GM12878 (cell line): Measurements from ENCODE around the gene LIN37. TPM values are rescaled to one million over a fixed set of nuclear protein-coding genes. Genes with fewer than 3 reads are reported as not detected.

ENCODE experiments used
- ATAC-seq: fragments of 200-7000 bp; cut with Tn5 transposase; 3 replicates; pipeline ENCODE4 v1.9.1; 2020; ENCODE audit warnings: mild to moderate bottlenecking, moderate library complexity
- BruUV-seq: library from RNA; stranded (reverse); fragments of 400-500 nt; replicated peaks from 2 replicates; lab custom pipeline; 2021; lab: Mats Ljungman, UMichigan
- CTCF ChIA-PET: fragments of 300-600 bp; sonication (Branson Sonifier 250); formaldehyde crosslinking; extraction: SDS; loops from one replicate; lab custom pipeline; 2021; ENCODE audit warnings: inconsistent platforms; lab: Yijun Ruan, JAX
- POLR2A ChIA-PET: fragments of 350-600 bp; formaldehyde crosslinking; extraction: SDS; loops from one replicate; lab custom pipeline; 2021; ENCODE audit warnings: inconsistent platforms; lab: Charles Lee
- RAD21 ChIA-PET: fragments of 300-600 bp; sonication (Branson Sonifier 250); formaldehyde crosslinking; loops from one replicate; lab custom pipeline; 2023; ENCODE audit warnings: antibody characterized with exemption; ENCODE audit not compliant: unreplicated experiment; lab: Charles Lee
- SMC1A ChIA-PET: fragments of 300-600 bp; sonication (Branson Sonifier 250); formaldehyde crosslinking; loops from one replicate; lab custom pipeline; 2023; ENCODE audit not compliant: unreplicated experiment, uncharacterized antibody; lab: Charles Lee
- DNase-seq: peaks from one replicate; pipeline ENCODE4 v3.0.0-alpha.2; 2011; ENCODE audit warnings: low read depth, low spot score
- FAIRE-seq: peaks from 3 replicates; lab custom pipeline; 2011; peaks lifted over from hg19 to GRCh38; lab: Jason Lieb, UNC
- H2AFZ ChIP-seq: 2 replicates; pipeline ENCODE4 v1.6.0; 2011; ENCODE audit warnings: low read depth, low read length, control low read depth; ENCODE audit not compliant: control insufficient read depth
- H3K27ac ChIP-seq: 2 replicates; pipeline ENCODE4 v1.5.1; 2011; ENCODE audit warnings: control low read depth; ENCODE audit not compliant: control insufficient read depth, insufficient read depth
- H3K27me3 ChIP-seq, 2 experiments: replicated peaks in 1 of 2; 2 replicates each; pipeline versions ENCODE4 v1.6.0 to v1.6.1; 2011; ENCODE audit warnings: low read length in 1 of 2; ENCODE audit not compliant: control insufficient read depth in 2 of 2, insufficient read depth in 2 of 2
- H3K36me3 ChIP-seq, 2 experiments: 2 replicates each; pipeline ENCODE4 v1.5.1; 2011; ENCODE audit warnings: low read length in 1 of 2; ENCODE audit not compliant: control insufficient read depth in 2 of 2, insufficient read depth in 2 of 2
- H3K4me1 ChIP-seq: 2 replicates; pipeline ENCODE4 v1.6.1; 2011; ENCODE audit warnings: mild to moderate bottlenecking, low read length, moderate library complexity, mixed read lengths; ENCODE audit not compliant: control insufficient read depth, insufficient read depth
- H3K4me2 ChIP-seq: 2 replicates; pipeline ENCODE4 v1.6.0; 2011; ENCODE audit warnings: control low read depth; ENCODE audit not compliant: control insufficient read depth, insufficient read depth
- H3K4me3 ChIP-seq: fragments of 200-600 bp; sonication (generic); 2 replicates; pipeline ENCODE4 v1.5.1; 2016
- H3K79me2 ChIP-seq: 2 replicates; pipeline ENCODE4 v1.6.0; 2011; ENCODE audit warnings: low read length; ENCODE audit not compliant: control insufficient read depth, insufficient read depth
- H3K9ac ChIP-seq: 2 replicates; pipeline ENCODE4 v1.8.0; 2011; ENCODE audit warnings: low read length, control low read depth, mixed read lengths; ENCODE audit not compliant: control insufficient read depth, insufficient read depth
- H3K9me3 ChIP-seq: replicated peaks from 3 replicates; pipeline ENCODE4 v1.5.1; 2011; ENCODE audit warnings: mild to moderate bottlenecking, low read length; ENCODE audit not compliant: control insufficient read depth, insufficient read depth
- H4K20me1 ChIP-seq: 2 replicates; pipeline ENCODE4 v1.6.0; 2011; ENCODE audit not compliant: control insufficient read depth, insufficient read depth
- ATF3 ChIP-seq: IDR thresholded peaks from 2 replicates; pipeline ENCODE4 v1.6.1; 2011; ENCODE audit warnings: low read depth, mild to moderate bottlenecking, low read length, moderate library complexity, borderline replicate concordance; ENCODE audit errors: extremely low read depth
- CEBPZ ChIP-seq: fragments of 150-350 bp; IDR thresholded peaks from 2 replicates; pipeline ENCODE4 v1.6.1; 2016; ENCODE audit warnings: low read depth, low read length
- CHD1 ChIP-seq: IDR thresholded peaks from 2 replicates; pipeline ENCODE4 v1.6.1; 2012; ENCODE audit warnings: low read depth, low read length, improper control_type of control experiment
- CHD4 ChIP-seq: fragments of 200-600 bp; sonication (generic); IDR thresholded peaks from 2 replicates; pipeline ENCODE4 v1.6.1; 2016; ENCODE audit warnings: mild to moderate bottlenecking
- CREB1 ChIP-seq: IDR thresholded peaks from 2 replicates; pipeline ENCODE4 v1.6.1; 2012; ENCODE audit warnings: low read depth, mild to moderate bottlenecking, inconsistent platforms
- HDGF ChIP-seq: fragments of 450-650 bp; IDR thresholded peaks from 2 replicates; pipeline ENCODE4 v1.6.1; 2016; ENCODE audit warnings: antibody characterized with exemption
- IKZF2 ChIP-seq, 2 experiments: fragments of 450-650 bp; IDR thresholded peaks; 2 replicates each; pipeline ENCODE4 v1.6.1; 2017; ENCODE audit warnings: mild to moderate bottlenecking in 2 of 2, moderate library complexity in 2 of 2
- KLF5 ChIP-seq: fragments of 450-650 bp; IDR thresholded peaks from 2 replicates; pipeline ENCODE4 v1.6.1; 2014; ENCODE audit warnings: mild to moderate bottlenecking; ENCODE audit not compliant: partially characterized antibody
- LARP7 ChIP-seq: fragments of 450-650 bp; IDR thresholded peaks from 2 replicates; pipeline ENCODE4 v1.6.1; 2017; ENCODE audit warnings: mild to moderate bottlenecking
- NBN ChIP-seq: fragments of 450-650 bp; IDR thresholded peaks from 2 replicates; pipeline ENCODE4 v1.6.1; 2016
- PAX8 ChIP-seq: fragments of 450-650 bp; IDR thresholded peaks from 2 replicates; pipeline ENCODE4 v1.6.1; 2017; ENCODE audit warnings: mild to moderate bottlenecking, moderate library complexity
- RAD51 ChIP-seq: fragments of 450-650 bp; IDR thresholded peaks from 2 replicates; pipeline ENCODE4 v1.6.1; 2016; ENCODE audit warnings: moderate library complexity, mild to moderate bottlenecking, inconsistent platforms
- RELB ChIP-seq: fragments of 450-650 bp; IDR thresholded peaks from 2 replicates; pipeline ENCODE4 v1.6.1; 2017; ENCODE audit warnings: low read depth, mild to moderate bottlenecking, moderate library complexity
- RUNX3 ChIP-seq: IDR thresholded peaks from 2 replicates; pipeline ENCODE4 v1.6.1; 2012; ENCODE audit warnings: low read length, inconsistent platforms
- SMAD1 ChIP-seq: fragments of 450-650 bp; IDR thresholded peaks from 2 replicates; pipeline ENCODE4 v1.6.1; 2018; ENCODE audit warnings: mild to moderate bottlenecking, low read depth; ENCODE audit not compliant: partially characterized antibody
- STAT3 ChIP-seq: IDR thresholded peaks from 2 replicates; pipeline ENCODE4 v1.6.1; 2011; ENCODE audit warnings: low read depth, low read length, improper control_type of control experiment
- ZNF207 ChIP-seq: fragments of 450-650 bp; IDR thresholded peaks from 2 replicates; pipeline ENCODE4 v1.6.1; 2014; ENCODE audit warnings: antibody characterized with exemption, mild to moderate bottlenecking, borderline replicate concordance
- ZNF24 ChIP-seq: fragments of 450-650 bp; IDR thresholded peaks from 2 replicates; pipeline ENCODE4 v1.6.1; 2017; ENCODE audit warnings: antibody characterized with exemption, mild to moderate bottlenecking
- ZNF274 ChIP-seq: IDR thresholded peaks from one replicate; pipeline ENCODE4 v1.8.0; 2011; ENCODE audit not compliant: insufficient read length, insufficient read depth
- WGBS: methylation state at CpG from one replicate; pipeline ENCODE4 v1.1.6; 2016; ENCODE audit warnings: low lambda C conversion rate; ENCODE audit not compliant: insufficient replicate concordance, insufficient coverage; ENCODE audit errors: missing lambda C conversion rate; 5-methylcytosine and 5-hydroxymethylcytosine counted together
- in situ Hi-C: fragments of 300-500 bp; cut with MboI; formaldehyde crosslinking; loops from 9 replicates; pipeline ENCODE4 v1.14.3; 2018; ENCODE audit warnings: mixed read lengths
- intact Hi-C: fragments of 100-400 bp; cut with micrococcal nuclease; formaldehyde crosslinking; loops from one replicate; pipeline ENCODE4 v1.14.2; 2022; ENCODE audit not compliant: unreplicated experiment
- polyA plus RNA-seq, 11 experiments: library from polyadenylated mRNA; depleted of rRNA in 4 of 11; unstranded in 6 of 11; stranded (reverse) in 5 of 11; fragments of >200 nt; fragmentation: Nextera tagmentation in 4 of 11; fragmentation: Illumina TruSeq in 1 of 11; extraction: Ambion mirVana in 4 of 11; extraction: Trizol in 1 of 11; gene quantifications; 1 replicate in 1 of 11; 2 replicates in 10 of 11; pipeline versions ENCODE4 v1.2.1 to v1.2.3, GENCODE V29; 2011 to 2016; ENCODE audit warnings: inconsistent platforms in 2 of 11, missing spikeins in 2 of 11, low read depth in 1 of 11
- total RNA-seq, 4 experiments: library from RNA; depleted of rRNA in 3 of 4; stranded (reverse); fragments of >200 nt in 3 of 4; fragmentation: Illumina TruSeq in 1 of 4; extraction: Trizol in 1 of 4; gene quantifications; 2 replicates each; pipeline versions ENCODE4 v1.2.1 to v1.2.3, GENCODE V29; 2013 to 2021

Gene LIN37
- total and polyA plus RNA-seq, 10 of the 15 experiments (the other 5 are each of a cell fraction or from before 2014, with no cell fraction given) = 0.69 to 11.9 (median 7.6) TPM

- CTCF ChIA-PET = interaction anchor here (0.6 to 1.5 kb wide), 5 partner anchors 16 to 58 kb away, joined by 3 to 8 read pairs (median 3); no protein-coding TSS in a partner anchor
- TF ChIP-seq RELB (no peak), STAT3 (no peak), PAX8 (no peak), ZNF274 (no peak), CREB1 (0 out of 2 replicates have a peak, but pooled peaks have one; percentile 11), NBN (0 out of 2 replicates have a peak, but pooled peaks have one; percentile 31), ZNF24 (no peak), CEBPZ (no peak), ATF3 (no peak), RUNX3 (no peak; the same call in 1 of the 2 replicates), SMAD1 (no peak), ZNF207 (no peak), CHD1 (no peak), IKZF2 (IDR thresholded peaks at IDR 0.05) (no peak), KLF5 (no peak), LARP7 (peak; percentile 61), RAD51 (no peak), HDGF (peak; percentile 25; the same call in 1 of the 2 replicates), CHD4 (no peak)
Observed at GRCh38 chr19:35718345-35719041, 29.9 kb upstream of the LIN37 start.

More at GRCh38 chr19:35718345-35719041, 29.9 kb upstream of the LIN37 start:
- peak overlapping the region; percentile 97 for H3K4me3 ChIP-seq
- BruUV-seq = no TSS peak
- no peak overlapping the region for H2AFZ ChIP-seq
- H3K27me3 ChIP-seq = no peaks in the 10 kb centered on the region
- no peaks in the 10 kb centered on the region for H3K9me3 ChIP-seq
- H3K27ac ChIP-seq = peak overlapping the region; percentile 72
- H3K4me2 ChIP-seq = peak overlapping the region; percentile 97
- SMC1A ChIA-PET = interaction anchor here (0.9 to 1.5 kb wide), 9 partner anchors 17 to 70 kb away, joined by 3 to 8 read pairs (median 4); partner anchors contain the start of genes COX6B1, LIN37, PSENEN and U2AF1L4
- peak overlapping the region; percentile 83 for H3K9ac ChIP-seq
- FAIRE-seq (no peak), ATAC-seq (no peak), DNase-seq (no peak)
- POLR2A ChIA-PET = interaction anchor here (0.6 to 1.8 kb wide), 11 partner anchors 9 to 62 kb away, joined by 3 to 12 read pairs (median 5); partner anchors contain the start of genes IGFLR1, LIN37, PSENEN and U2AF1L4
- peaks cover 25% of the 10 kb centered on the region for H3K4me1 ChIP-seq
- RAD21 ChIA-PET = interaction anchor here (0.9 to 1.6 kb wide), 10 partner anchors 16 to 213 kb away, joined by 3 to 10 read pairs (median 6); partner anchors contain the start of genes COX6B1, IGFLR1, LIN37 and PSENEN
- H4K20me1 ChIP-seq = no peaks in the 10 kb centered on the region
- in situ Hi-C loops = no loop called here
- under 1% methylated on average over 27 of the region's 42 CpGs for WGBS
- peaks cover 5 to 15% of the 10 kb centered on the region in 2 experiments for H3K36me3 ChIP-seq
- intact Hi-C loops = no loop called here
- peaks cover 55% of the 10 kb centered on the region for H3K79me2 ChIP-seq
